ENCODE measurements around the gene AKT1.

The AKT1 gene

GRCh38 chr14:104723651-104724406, 71.7 kb downstream of the AKT1 start, which contains the start of gene ADSS1:
Gene ADSS1, plus strand, starts transcription at chr14:104724229. Its CDS starts 42 bp downstream, at chr14:104724271.
- DNase-seq (ENCODE audit: low read depth): no peak

GRCh38 chr14:104722938-104723650, 72.5 kb downstream of the AKT1 start:
- no peak for DNase-seq (ENCODE audit: low read depth)

- DNase-seq (ENCODE audit: low read depth): no peak
These were observed 73.8 kb downstream of the AKT1 start for GRCh38 chr14:104721505-104722431.

Data from non-pigmented ciliary epithelial cell (primary cell).